Suprapubic skin (tissue), 3 donors: Measurements from ENCODE around the gene KLHL29.

Experiments
- POLR2AphosphoS5 ChIP-seq, 3 donors: sonication (generic); formaldehyde crosslinking; IDR thresholded peaks; one replicate each; pipeline ENCODE4 v1.6.1; 2017; ENCODE audit warnings: antibody characterized with exemption in 3 of 3
- TF ChIP-seq, protein P1 (sequence below), 2 donors: fragments of 200-600 bp in 1 of 2; fragments of 450-650 bp in 1 of 2; sonication (generic) in 1 of 2; IDR thresholded peaks; one replicate each; pipeline ENCODE4 v1.5.1; 2016 to 2019; ENCODE audit warnings: antibody characterized with exemption in 2 of 2, mild to moderate bottlenecking in 1 of 2, moderate library complexity in 1 of 2

DNA sequence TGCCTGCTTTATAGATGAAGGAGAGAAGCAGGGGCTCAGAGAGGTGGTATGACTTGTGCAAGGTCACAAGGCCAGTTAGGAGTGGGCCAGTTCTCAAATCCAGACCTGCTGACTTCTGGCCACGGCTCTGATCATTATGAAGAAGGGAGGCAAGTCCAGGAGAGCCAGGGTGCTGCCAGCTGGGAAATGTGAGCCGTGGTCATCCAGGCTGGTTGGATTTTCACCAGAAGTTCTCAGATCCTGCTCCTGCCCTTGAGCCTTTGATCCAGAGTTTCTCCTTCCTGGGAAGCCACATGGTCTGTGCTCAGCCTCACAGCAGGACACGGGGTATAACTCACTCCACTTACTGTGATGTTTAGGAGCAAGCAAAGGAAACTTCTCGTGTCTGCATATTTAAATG is 239.9 kb downstream of the KLHL29 start:
- TF ChIP-seq, protein P1, sequence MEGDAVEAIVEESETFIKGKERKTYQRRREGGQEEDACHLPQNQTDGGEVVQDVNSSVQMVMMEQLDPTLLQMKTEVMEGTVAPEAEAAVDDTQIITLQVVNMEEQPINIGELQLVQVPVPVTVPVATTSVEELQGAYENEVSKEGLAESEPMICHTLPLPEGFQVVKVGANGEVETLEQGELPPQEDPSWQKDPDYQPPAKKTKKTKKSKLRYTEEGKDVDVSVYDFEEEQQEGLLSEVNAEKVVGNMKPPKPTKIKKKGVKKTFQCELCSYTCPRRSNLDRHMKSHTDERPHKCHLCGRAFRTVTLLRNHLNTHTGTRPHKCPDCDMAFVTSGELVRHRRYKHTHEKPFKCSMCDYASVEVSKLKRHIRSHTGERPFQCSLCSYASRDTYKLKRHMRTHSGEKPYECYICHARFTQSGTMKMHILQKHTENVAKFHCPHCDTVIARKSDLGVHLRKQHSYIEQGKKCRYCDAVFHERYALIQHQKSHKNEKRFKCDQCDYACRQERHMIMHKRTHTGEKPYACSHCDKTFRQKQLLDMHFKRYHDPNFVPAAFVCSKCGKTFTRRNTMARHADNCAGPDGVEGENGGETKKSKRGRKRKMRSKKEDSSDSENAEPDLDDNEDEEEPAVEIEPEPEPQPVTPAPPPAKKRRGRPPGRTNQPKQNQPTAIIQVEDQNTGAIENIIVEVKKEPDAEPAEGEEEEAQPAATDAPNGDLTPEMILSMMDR (IDR thresholded peaks at IDR 0.05), result no peak
- TF ChIP-seq POLR2AphosphoS5 (IDR thresholded peaks at IDR 0.05), result no peak
